ENCODE data around the gene CSH2.

The CSH2 gene

GRCh38 chr17:63832455-63832854, 41.0 kb downstream of the CSH2 start:
- no peak for DNase-seq (ENCODE audit: low read depth)
- no peak overlapping the region for H3K4me3 ChIP-seq (ENCODE audit: low read depth, low read length)
- peak; percentile 23 for TF ChIP-seq CTCF (conservative IDR thresholded peaks at IDR 0.05; ENCODE audit: low read depth, low read length)

GRCh38 chr17:63832014-63832413, 41.5 kb downstream of the CSH2 start:
- no peak overlapping the region for H3K4me3 ChIP-seq (ENCODE audit: low read depth, low read length)
- DNase-seq (ENCODE audit: low read depth) = no peak
- no peak for TF ChIP-seq CTCF (conservative IDR thresholded peaks at IDR 0.05; ENCODE audit: low read depth, low read length)

- no peak for DNase-seq (ENCODE audit: low read depth)
- TF ChIP-seq CTCF (conservative IDR thresholded peaks at IDR 0.05; ENCODE audit: low read depth, low read length) = no peak
- H3K4me3 ChIP-seq (ENCODE audit: low read depth, low read length) = no peak overlapping the region
Observed at GRCh38 chr17:63831505-63831904, 42.0 kb downstream of the CSH2 start.

- no peak for DNase-seq (ENCODE audit: low read depth)
- TF ChIP-seq CTCF (conservative IDR thresholded peaks at IDR 0.05; ENCODE audit: low read depth, low read length) = no peak
- no peak overlapping the region for H3K4me3 ChIP-seq (ENCODE audit: low read depth, low read length)
Observed at GRCh38 chr17:63830904-63831491, 42.5 kb downstream of the CSH2 start.

- TF ChIP-seq CTCF (conservative IDR thresholded peaks at IDR 0.05; ENCODE audit: low read depth, low read length) = no peak
- H3K4me3 ChIP-seq (ENCODE audit: low read depth, low read length) = no peak overlapping the region
- no peak for DNase-seq (ENCODE audit: low read depth)
Observed at GRCh38 chr17:63830278-63830677, 43.2 kb downstream of the CSH2 start.

- TF ChIP-seq CTCF (conservative IDR thresholded peaks at IDR 0.05; ENCODE audit: low read depth, low read length) = no peak
- DNase-seq (ENCODE audit: low read depth) = no peak
- no peak overlapping the region for H3K4me3 ChIP-seq (ENCODE audit: low read depth, low read length)
Observed at GRCh38 chr17:63828936-63829335, 44.5 kb downstream of the CSH2 start.

GRCh38 chr17:63827801-63828221, 45.7 kb downstream of the CSH2 start:
- peak overlapping the region; percentile 92 for H3K4me3 ChIP-seq (ENCODE audit: low read depth, low read length)
- no peak for DNase-seq (ENCODE audit: low read depth)
- no peak for TF ChIP-seq CTCF (conservative IDR thresholded peaks at IDR 0.05; ENCODE audit: low read depth, low read length)
